A549 (cell line): Measurements from ENCODE around the gene SLC24A1.

Source experiments
- CBX8 ChIP-seq: fragments of 200-600 bp; sonication (generic); IDR thresholded peaks from 2 replicates; pipeline ENCODE4 v1.6.1; 2016
- CTCF ChIP-seq: fragments of >200 bp; sonication (Bioruptor Twin); formaldehyde crosslinking; IDR thresholded peaks from 3 replicates; pipeline ENCODE4 v1.5.1; 2016
- FOSL2 ChIP-seq, 2 experiments: fragments of 450-650 bp in 1 of 2; fragments of >200 bp in 1 of 2; sonication (Bioruptor Twin) in 1 of 2; formaldehyde crosslinking; IDR thresholded peaks; 2 replicates each; pipeline versions ENCODE4 v1.5.0 to v1.6.1; 2016 to 2020; ENCODE audit warnings: mild to moderate bottlenecking in 1 of 2, moderate library complexity in 1 of 2
- HMGXB4 ChIP-seq: fragments of 250-450 bp; sonication (Bioruptor Pico); IDR thresholded peaks from 2 replicates; pipeline ENCODE4 v1.5.0; 2021; ENCODE audit warnings: mild to moderate bottlenecking, moderate library complexity, borderline replicate concordance
- MAX ChIP-seq: IDR thresholded peaks from 2 replicates; pipeline ENCODE4 v1.6.1; 2012
- POLR2A ChIP-seq: IDR thresholded peaks from 2 replicates; pipeline ENCODE4 v1.6.1; 2012; ENCODE audit warnings: mild to moderate bottlenecking, low read length
- POLR2AphosphoS2 ChIP-seq: conservative IDR thresholded peaks from 2 replicates; pipeline ENCODE4 v1.6.1; 2012; ENCODE audit warnings: low read length, improper control_type of control experiment, inconsistent platforms
- RAD21 ChIP-seq, 2 experiments: fragments of >200 bp in 1 of 2; sonication (Bioruptor Twin) in 1 of 2; formaldehyde crosslinking in 1 of 2; IDR thresholded peaks in 1 of 2; conservative IDR thresholded peaks in 1 of 2; 2 replicates in 1 of 2; 3 replicates in 1 of 2; pipeline ENCODE4 v1.6.1; 2012 to 2018; ENCODE audit warnings: inconsistent platforms in 1 of 2
- RCOR1 ChIP-seq: fragments of 150-350 bp; IDR thresholded peaks from 2 replicates; pipeline ENCODE4 v1.6.1; 2014; ENCODE audit warnings: antibody characterized with exemption, low read length, low read depth
- RFX5 ChIP-seq: fragments of 450-650 bp; IDR thresholded peaks from 2 replicates; pipeline ENCODE4 v1.7.1; 2014; ENCODE audit warnings: antibody characterized with exemption, mild to moderate bottlenecking, moderate library complexity

- no peak for TF ChIP-seq CTCF
- TF ChIP-seq POLR2A: no peak
- TF ChIP-seq HMGXB4 (CRISPR knock-in tag): no peak
- TF ChIP-seq FOSL2 (IDR thresholded peaks at IDR 0.05): no peak
- no peak for TF ChIP-seq FOSL2 (CRISPR knock-in tag; IDR thresholded peaks at IDR 0.05)
- TF ChIP-seq RFX5: no peak
- TF ChIP-seq POLR2AphosphoS2: no peak
- no peak for TF ChIP-seq RAD21 (conservative IDR thresholded peaks at IDR 0.05 in 1 of 2, IDR thresholded peaks at IDR 0.05 in 1 of 2)
- no peak for TF ChIP-seq MAX
- no peak for TF ChIP-seq CBX8
- TF ChIP-seq RCOR1: no peak
Observed at GRCh38 chr15:65645392-65645791, 23.7 kb downstream of the SLC24A1 start.
